Ectodermal cell (in vitro differentiated cells): Measurements from ENCODE around the gene NDUFA12.
A peak's percentile ranks its signal among the peaks of the same experiment; 100 is the strongest.
"Not testable (repeated sequence)": the region's sequence is repeated elsewhere in the genome, so short reads cannot be mapped to it uniquely, and the experiment has no call there.

Experiments
- H3K27ac ChIP-seq: 2 replicates; pipeline ENCODE4 v1.7.0; 2013; ENCODE audit warnings: mild to moderate bottlenecking, low read depth, low read length; ENCODE audit not compliant: insufficient read depth, poor library complexity, severe bottlenecking
- H3K27me3 ChIP-seq: 2 replicates; pipeline ENCODE4 v1.7.0; 2013; ENCODE audit warnings: mild to moderate bottlenecking, low read length; ENCODE audit not compliant: insufficient read depth, control insufficient read depth, poor library complexity, severe bottlenecking
- H3K36me3 ChIP-seq: one replicate; pipeline ENCODE4 v1.7.0; 2013; ENCODE audit warnings: low read length; ENCODE audit not compliant: control insufficient read depth, insufficient read depth
- H3K4me1 ChIP-seq: one replicate; pipeline ENCODE4 v1.7.0; 2013; ENCODE audit warnings: low read length; ENCODE audit not compliant: control insufficient read depth, insufficient read depth
- H3K4me3 ChIP-seq: 2 replicates; pipeline ENCODE4 v1.7.0; 2013; ENCODE audit warnings: low read depth, low read length, control low read depth; ENCODE audit not compliant: insufficient read depth
- H3K9me3 ChIP-seq: 2 replicates; pipeline ENCODE4 v1.7.0; 2013; ENCODE audit warnings: mild to moderate bottlenecking, low read length, moderate library complexity; ENCODE audit not compliant: control insufficient read depth
- WGBS, 2 experiments: methylation state at CpG; one replicate each; pipeline ENCODE4 v1.1.7; 2013; ENCODE audit warnings: missing lambda C conversion rate in 2 of 2; 5-methylcytosine and 5-hydroxymethylcytosine counted together

Gene NDUFA12

GRCh38 chr12:95003921-95004272 is 400 bp upstream of the NDUFA12 start:
- Histone ChIP-seq H3K9me3 (no peaks in the 10 kb centered on the region), H3K4me1 (no peaks in the 10 kb centered on the region), H3K27me3 (no peaks in the 10 kb centered on the region), H3K4me3 (peak overlapping the region; percentile 91), H3K36me3 (peaks cover 4% of the 10 kb centered on the region), H3K27ac (no peak overlapping the region)
- 81 to 82% methylated on average over 15 of the region's 15 CpGs for WGBS, 2 experiments

- Histone ChIP-seq H3K27ac (no peak overlapping the region), H3K9me3 (no peaks in the 10 kb centered on the region), H3K4me1 (no peaks in the 10 kb centered on the region), H3K36me3 (peaks cover 4% of the 10 kb centered on the region), H3K4me3 (peak overlapping the region; percentile 91), H3K27me3 (no peaks in the 10 kb centered on the region)
- 53 to 62% methylated on average over 3 of the region's 3 CpGs for WGBS, 2 experiments
Observed at GRCh38 chr12:95002754-95003153, 743 bp downstream of the NDUFA12 start.

- no peaks in the 10 kb centered on the region for H3K27me3 ChIP-seq
- H3K9me3 ChIP-seq, result no peaks in the 10 kb centered on the region
- peaks cover 4% of the 10 kb centered on the region for H3K36me3 ChIP-seq
- WGBS, 2 experiments, result 40 to 43% methylated on average over 2 of the region's 4 CpGs
- no peak overlapping the region for H3K27ac ChIP-seq
- H3K4me1 ChIP-seq, result no peaks in the 10 kb centered on the region
- no peak overlapping the region for H3K4me3 ChIP-seq
Observed at GRCh38 chr12:94998326-94998725, 5.2 kb downstream of the NDUFA12 start.

- H3K27me3 ChIP-seq, result no peaks in the 10 kb centered on the region
- no peak overlapping the region for H3K4me3 ChIP-seq
- no peaks in the 10 kb centered on the region for H3K4me1 ChIP-seq
- peaks cover 4% of the 10 kb centered on the region for H3K36me3 ChIP-seq
- H3K9me3 ChIP-seq, result no peaks in the 10 kb centered on the region
- no peak overlapping the region for H3K27ac ChIP-seq
Observed at GRCh38 chr12:94997726-94998125, 5.8 kb downstream of the NDUFA12 start.

GRCh38 chr12:94997061-94997460 is 6.4 kb downstream of the NDUFA12 start:
- no peaks in the 10 kb centered on the region for H3K4me1 ChIP-seq
- H3K27me3 ChIP-seq, result no peaks in the 10 kb centered on the region
- H3K36me3 ChIP-seq, result peaks cover 9% of the 10 kb centered on the region
- H3K9me3 ChIP-seq, result no peaks in the 10 kb centered on the region
- H3K4me3 ChIP-seq, result no peak overlapping the region
- no peak overlapping the region for H3K27ac ChIP-seq
- WGBS, 2 experiments, result 92 to 94% methylated on average over 6 of the region's 6 CpGs

- Histone ChIP-seq H3K36me3 (peaks cover 5% of the 10 kb centered on the region), H3K4me3 (no peak overlapping the region), H3K27ac (no peak overlapping the region), H3K27me3 (no peaks in the 10 kb centered on the region), H3K4me1 (no peaks in the 10 kb centered on the region), H3K9me3 (no peaks in the 10 kb centered on the region)
- 84 to 92% methylated on average over 2 of the region's 2 CpGs for WGBS, 2 experiments
Observed at GRCh38 chr12:94994312-94994711, 9.2 kb downstream of the NDUFA12 start.

GRCh38 chr12:94993855-94994254 is 9.6 kb downstream of the NDUFA12 start:
- not testable (repeated sequence) for H3K27ac ChIP-seq, H3K36me3 ChIP-seq, H3K4me3 ChIP-seq, H3K4me1 ChIP-seq, H3K27me3 ChIP-seq, H3K9me3 ChIP-seq
- 50 to 67% methylated on average over 2 to 3 of the region's 3 CpGs for WGBS, 2 experiments

DNA sequence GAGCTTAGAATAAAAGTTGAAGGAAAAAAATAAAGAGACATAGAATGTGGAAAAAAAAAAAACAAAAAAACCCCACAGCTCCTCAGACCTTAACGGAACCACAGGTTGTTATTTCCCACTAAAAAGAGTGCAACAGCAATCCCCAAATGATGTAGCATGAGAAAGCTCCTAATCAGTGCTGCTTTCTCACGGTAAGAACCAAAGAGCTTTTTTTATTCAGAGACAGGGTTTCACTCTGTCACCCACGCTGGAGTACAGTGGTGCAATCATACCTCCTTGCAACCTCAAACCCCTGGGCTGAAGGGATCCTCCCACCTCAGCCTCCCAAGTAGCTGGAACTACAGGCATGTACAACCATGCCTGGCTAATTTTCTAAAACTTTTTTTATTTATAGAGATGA is 13.3 kb downstream of the NDUFA12 start:
- 88 to 93% methylated on average over 3 of the region's 3 CpGs for WGBS, 2 experiments
- H3K4me1 ChIP-seq, result no peaks in the 10 kb centered on the region
- peaks cover 5% of the 10 kb centered on the region for H3K36me3 ChIP-seq

GRCh38 chr12:94988471-94988870 is 15.0 kb downstream of the NDUFA12 start:
- 63 to 65% methylated on average over 6 of the region's 6 CpGs for WGBS, 2 experiments

More for the DNA sequence above, 13.3 kb downstream of the NDUFA12 start:
- Histone ChIP-seq H3K27ac (no peak overlapping the region), H3K27me3 (no peaks in the 10 kb centered on the region), H3K4me3 (no peak overlapping the region), H3K9me3 (no peaks in the 10 kb centered on the region)

GRCh38 chr12:94987801-94988200 is 15.7 kb downstream of the NDUFA12 start:
- Histone ChIP-seq H3K36me3 (peaks cover 5% of the 10 kb centered on the region), H3K9me3 (no peaks in the 10 kb centered on the region), H3K4me3 (no peak overlapping the region), H3K4me1 (no peaks in the 10 kb centered on the region), H3K27ac (no peak overlapping the region), H3K27me3 (no peaks in the 10 kb centered on the region)
- WGBS, 2 experiments, result 88 to 89% methylated on average over 1 of the region's 2 CpGs

More at GRCh38 chr12:94988471-94988870, 15.0 kb downstream of the NDUFA12 start:
- no peaks in the 10 kb centered on the region for H3K9me3 ChIP-seq
- no peak overlapping the region for H3K27ac ChIP-seq
- no peaks in the 10 kb centered on the region for H3K27me3 ChIP-seq
- no peak overlapping the region for H3K4me3 ChIP-seq
- no peaks in the 10 kb centered on the region for H3K4me1 ChIP-seq
- peaks cover 5% of the 10 kb centered on the region for H3K36me3 ChIP-seq

GRCh38 chr12:94987076-94987669 is 16.3 kb downstream of the NDUFA12 start:
- WGBS, 2 experiments, result 93% methylated on average over 8 of the region's 8 CpGs
- no peaks in the 10 kb centered on the region for H3K4me1 ChIP-seq
- no peak overlapping the region for H3K4me3 ChIP-seq
- H3K27me3 ChIP-seq, result no peaks in the 10 kb centered on the region
- H3K9me3 ChIP-seq, result no peaks in the 10 kb centered on the region
- no peaks in the 10 kb centered on the region for H3K36me3 ChIP-seq
- no peak overlapping the region for H3K27ac ChIP-seq
